Body of pancreas (tissue), 4 donors: Measurements from ENCODE around the gene NDC1. TPM values are rescaled to one million over a fixed set of nuclear protein-coding genes. Genes with fewer than 3 reads are reported as not detected.

ENCODE experiments used
- ATAC-seq: fragments of 150-250 bp; one replicate; pipeline ENCODE4 v1.9.1; 2016
- DNase-seq, 4 donors: peaks; one replicate each; pipeline ENCODE4 v3.0.0-alpha.2; 2019
- H3K27ac ChIP-seq, 4 donors: fragments of 200-600 bp; sonication (generic); 1 replicate in 3 of 4; 2 replicates in 1 of 4; pipeline versions ENCODE4 v1.5.1 to v1.6.1; 2016 to 2019; ENCODE audit warnings: mild to moderate bottlenecking in 1 of 4, mixed read lengths in 1 of 4, moderate library complexity in 1 of 4
- H3K27me3 ChIP-seq, 2 donors: fragments of 200-600 bp; sonication (generic); one replicate each; pipeline ENCODE4 v1.6.0; 2016; ENCODE audit warnings: mild to moderate bottlenecking in 1 of 2
- H3K36me3 ChIP-seq, 2 donors: fragments of 200-600 bp; sonication (generic); replicated peaks in 1 of 2; 2 replicates each; pipeline ENCODE4 v1.5.1; 2016; ENCODE audit warnings: low read depth in 2 of 2; ENCODE audit not compliant: insufficient read depth in 1 of 2
- H3K4me1 ChIP-seq: fragments of 200-600 bp; sonication (generic); one replicate; pipeline ENCODE4 v1.6.0; 2016
- H3K4me3 ChIP-seq, 2 donors: fragments of 200-600 bp; sonication (generic); 1 replicate in 1 of 2; 2 replicates in 1 of 2; pipeline ENCODE4 v1.5.1; 2016 to 2019
- H3K9me3 ChIP-seq, 3 donors: fragments of 200-600 bp; sonication (generic); 1 replicate in 2 of 3; 2 replicates in 1 of 3; pipeline ENCODE4 v1.5.1; 2016
- POLR2A ChIP-seq, 3 donors: fragments of 450-650 bp; IDR thresholded peaks; one replicate each; pipeline ENCODE4 v1.6.1; 2016; ENCODE audit warnings: antibody characterized with exemption in 3 of 3, mild to moderate bottlenecking in 2 of 3
- WGBS, 2 donors: methylation state at CpG; one replicate each; pipeline ENCODE4 v1.1.5; 2017; 5-methylcytosine and 5-hydroxymethylcytosine counted together
- intact Hi-C: fragments of 100-400 bp; cut with DNase I; formaldehyde crosslinking; loops from one replicate; pipeline ENCODE4 v1.15.1; 2023
- total RNA-seq, 2 donors: library from RNA; depleted of rRNA; stranded (reverse); fragments of >200 nt; gene quantifications; one replicate each; pipeline ENCODE4 v1.1.0, GENCODE V29; 2016
- TF ChIP-seq, protein P1 (sequence below), 7 experiments: fragments of 450-650 bp in 4 of 7; fragments of 200-600 bp in 3 of 7; sonication (generic) in 3 of 7; IDR thresholded peaks; one replicate each; pipeline ENCODE4 v1.5.1; 2016 to 2019; ENCODE audit warnings: antibody characterized with exemption in 7 of 7

Gene NDC1
- total RNA-seq, 2 donors from 2014 or later, result 2.3 to 7.3 TPM

DNA sequence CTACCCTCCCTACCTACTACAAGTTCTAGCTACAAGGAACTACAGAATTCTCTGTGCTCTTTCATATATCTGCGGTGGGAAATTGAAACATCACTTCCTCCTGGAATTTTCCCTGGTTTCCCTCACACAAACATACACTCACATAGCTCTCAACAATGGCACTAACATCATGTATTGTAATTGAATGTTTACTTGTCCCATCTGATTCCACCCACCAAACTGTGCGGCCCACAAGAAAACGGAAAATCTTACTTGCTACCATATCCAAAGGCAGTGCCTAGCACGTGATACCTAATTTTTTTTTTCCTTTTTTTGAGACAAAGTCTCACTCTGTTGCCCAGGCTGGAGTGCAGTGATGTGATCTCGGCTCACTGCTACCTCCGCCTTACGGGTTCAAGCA lies 33.9 kb downstream of the NDC1 start:
- Histone ChIP-seq H3K4me1 (no peaks in the 10 kb centered on the region), H3K27me3 (no peaks in the 10 kb centered on the region), H3K4me3 (no peak overlapping the region), H3K9me3 (no peaks in the 10 kb centered on the region), H3K36me3 (no peaks in the 10 kb centered on the region), H3K27ac (no peak overlapping the region)
- TF ChIP-seq POLR2A (IDR thresholded peaks at IDR 0.05), result no peak
- TF ChIP-seq, protein P1, sequence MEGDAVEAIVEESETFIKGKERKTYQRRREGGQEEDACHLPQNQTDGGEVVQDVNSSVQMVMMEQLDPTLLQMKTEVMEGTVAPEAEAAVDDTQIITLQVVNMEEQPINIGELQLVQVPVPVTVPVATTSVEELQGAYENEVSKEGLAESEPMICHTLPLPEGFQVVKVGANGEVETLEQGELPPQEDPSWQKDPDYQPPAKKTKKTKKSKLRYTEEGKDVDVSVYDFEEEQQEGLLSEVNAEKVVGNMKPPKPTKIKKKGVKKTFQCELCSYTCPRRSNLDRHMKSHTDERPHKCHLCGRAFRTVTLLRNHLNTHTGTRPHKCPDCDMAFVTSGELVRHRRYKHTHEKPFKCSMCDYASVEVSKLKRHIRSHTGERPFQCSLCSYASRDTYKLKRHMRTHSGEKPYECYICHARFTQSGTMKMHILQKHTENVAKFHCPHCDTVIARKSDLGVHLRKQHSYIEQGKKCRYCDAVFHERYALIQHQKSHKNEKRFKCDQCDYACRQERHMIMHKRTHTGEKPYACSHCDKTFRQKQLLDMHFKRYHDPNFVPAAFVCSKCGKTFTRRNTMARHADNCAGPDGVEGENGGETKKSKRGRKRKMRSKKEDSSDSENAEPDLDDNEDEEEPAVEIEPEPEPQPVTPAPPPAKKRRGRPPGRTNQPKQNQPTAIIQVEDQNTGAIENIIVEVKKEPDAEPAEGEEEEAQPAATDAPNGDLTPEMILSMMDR (IDR thresholded peaks at IDR 0.05), result no peak
- no peak for DNase-seq
- intact Hi-C loops, result no loop called here
- ATAC-seq, result no peak
- WGBS, 2 donors, result 97% methylated on average over 7 of the region's 7 CpGs

- no peak for TF ChIP-seq POLR2A (IDR thresholded peaks at IDR 0.05)
- TF ChIP-seq, protein P1 (IDR thresholded peaks at IDR 0.05), result no peak
- H3K9me3 ChIP-seq, result no peaks in the 10 kb centered on the region
- H3K4me3 ChIP-seq, result no peak overlapping the region
- ATAC-seq, result no peak
- no peaks in the 10 kb centered on the region for H3K4me1 ChIP-seq
- DNase-seq, result no peak
- no peaks in the 10 kb centered on the region for H3K27me3 ChIP-seq
- H3K36me3 ChIP-seq, result no peaks in the 10 kb centered on the region
- intact Hi-C loops, result no loop called here
- WGBS, 2 donors, result 90 to 100% methylated on average over 1 of the region's 1 CpG
- no peak overlapping the region for H3K27ac ChIP-seq
Observed at GRCh38 chr1:53800621-53801020, 37.5 kb downstream of the NDC1 start.

- intact Hi-C loops, result no loop called here
- H3K27me3 ChIP-seq, result no peaks in the 10 kb centered on the region
- H3K36me3 ChIP-seq, result no peaks in the 10 kb centered on the region
- H3K4me1 ChIP-seq, result no peaks in the 10 kb centered on the region
- H3K9me3 ChIP-seq, result no peaks in the 10 kb centered on the region
- no peak overlapping the region for H3K4me3 ChIP-seq
- no peak for DNase-seq
- no peak for ATAC-seq
- WGBS, 2 donors, result 57 to 65% methylated on average over 1 of the region's 1 CpG
- no peak overlapping the region for H3K27ac ChIP-seq
- TF ChIP-seq, protein P1 (IDR thresholded peaks at IDR 0.05), result no peak
- no peak for TF ChIP-seq POLR2A (IDR thresholded peaks at IDR 0.05)
Observed at GRCh38 chr1:53799141-53799540, 39.0 kb downstream of the NDC1 start.

DNA sequence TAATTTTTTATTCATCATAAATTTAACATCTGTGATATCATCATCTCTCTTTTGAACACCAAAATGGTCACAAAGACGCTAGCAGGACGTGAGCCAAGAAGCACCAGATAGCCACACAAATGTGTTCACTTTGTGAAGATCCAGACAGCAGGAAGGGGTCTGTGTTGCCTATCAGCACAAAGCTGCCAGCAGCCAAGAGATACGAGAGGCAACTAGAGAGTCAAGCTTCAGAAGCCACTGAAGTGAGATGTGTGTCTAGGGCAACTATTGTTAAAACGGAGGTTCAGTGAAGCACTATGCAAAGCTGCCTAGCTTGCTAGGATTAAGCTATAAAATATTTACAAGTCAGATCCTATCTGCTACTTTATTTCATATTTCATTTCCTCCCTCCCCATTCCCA lies 45.3 kb downstream of the NDC1 start:
- Histone ChIP-seq H3K4me1 (no peaks in the 10 kb centered on the region), H3K4me3 (no peak overlapping the region), H3K36me3 (peaks cover 0 to 3% of the 10 kb centered on the region in 2 donors), H3K27ac (no peak overlapping the region), H3K27me3 (no peaks in the 10 kb centered on the region), H3K9me3 (no peaks in the 10 kb centered on the region)
- DNase-seq (no peak), ATAC-seq (no peak)
- intact Hi-C loops, result no loop called here
- TF ChIP-seq, protein P1 (IDR thresholded peaks at IDR 0.05), result no peak
- no peak for TF ChIP-seq POLR2A (IDR thresholded peaks at IDR 0.05)
- WGBS, 2 donors, result 87 to 95% methylated on average over 4 of the region's 4 CpGs

DNA sequence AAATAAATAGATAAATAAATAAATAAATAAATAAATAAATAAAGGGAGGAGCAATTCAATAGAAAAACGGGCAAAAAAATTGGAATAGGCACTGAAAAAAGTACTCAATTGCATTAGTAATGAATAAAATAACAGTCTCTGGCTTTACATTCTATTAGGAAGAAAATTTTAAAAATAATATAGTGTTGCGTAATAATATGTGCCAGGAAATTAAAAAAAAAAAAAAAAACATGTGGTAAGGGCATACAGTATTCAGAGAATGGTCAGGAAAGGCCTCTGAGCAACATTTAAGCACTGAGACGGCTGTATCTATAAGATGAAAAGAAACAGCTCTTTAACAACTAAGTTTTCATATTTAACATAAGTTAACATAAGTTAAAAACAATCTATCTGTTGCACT lies 50.4 kb downstream of the NDC1 start:
- DNase-seq (no peak), ATAC-seq (no peak)
- Histone ChIP-seq H3K4me1 (no peaks in the 10 kb centered on the region), H3K27ac (no peak overlapping the region), H3K27me3 (no peaks in the 10 kb centered on the region), H3K4me3 (no peak overlapping the region), H3K9me3 (no peaks in the 10 kb centered on the region), H3K36me3 (peaks cover 0 to 5% of the 10 kb centered on the region in 2 donors)
- 92 to 99% methylated on average over 3 of the region's 3 CpGs for WGBS, 2 donors
- intact Hi-C loops, result no loop called here
- TF ChIP-seq POLR2A (IDR thresholded peaks at IDR 0.05), result no peak
- TF ChIP-seq, protein P1 (IDR thresholded peaks at IDR 0.05), result no peak
